GM10248 (cell line): ENCODE results near the gene DNAH1.
A peak's percentile ranks its signal among the peaks of the same experiment; 100 is the strongest.

Source experiments
- CTCF ChIA-PET: fragments of 300-600 bp; sonication (Branson Sonifier 250); formaldehyde crosslinking; extraction: SDS; loops from one replicate; lab custom pipeline; 2021; ENCODE audit warnings: antibody characterized with exemption; lab: Yijun Ruan, JAX
- POLR2A ChIA-PET: fragments of 350-650 bp; sonication (Branson Sonifier 250); formaldehyde crosslinking; extraction: SDS; loops from one replicate; lab custom pipeline; 2020; ENCODE audit warnings: antibody characterized with exemption; lab: Yijun Ruan, JAX
- DNase-seq: peaks from one replicate; pipeline ENCODE4 v3.0.0; 2012; ENCODE audit errors: extremely low spot score
- CTCF ChIP-seq: IDR thresholded peaks from 2 replicates; pipeline ENCODE4 v1.5.1; 2012; ENCODE audit warnings: mild to moderate bottlenecking, low read depth; ENCODE audit errors: extremely low read depth, missing control alignments, control extremely low read depth

Gene DNAH1

GRCh38 chr3:52299879-52300611, 16.1 kb upstream of the DNAH1 start:
- DNase-seq, result peak; percentile 63
- ChIA-PET POLR2A (interaction anchor here (1.0 kb wide), 1 partner anchor 13 kb away, joined by 3 read pairs; the partner anchor contains the start of gene GLYCTK), CTCF (interaction anchor here (0.7 to 18.3 kb wide), 10 partner anchors 8 to 149 kb away, joined by 3 to 290 read pairs (median 4); no protein-coding TSS in a partner anchor)
- TF ChIP-seq CTCF, result no peak

- ChIA-PET CTCF (no interaction called here), POLR2A (no interaction called here)
- DNase-seq, result no peak
- no peak for TF ChIP-seq CTCF
These were observed 13.5 kb upstream of the DNAH1 start for GRCh38 chr3:52302426-52303145.

- no peak for DNase-seq
- CTCF ChIA-PET, result interaction anchor here (2.2 kb wide), 1 partner anchor 35 kb away, joined by 5 read pairs; no protein-coding TSS in a partner anchor
These were observed 12.3 kb upstream of the DNAH1 start for GRCh38 chr3:52303811-52304210.

GRCh38 chr3:52305926-52306325, 10.2 kb upstream of the DNAH1 start:
- ChIA-PET POLR2A (no interaction called here), CTCF (interaction anchor here (0.8 to 1.2 kb wide), 3 partner anchors 9 to 122 kb away, joined by 3 read pairs; no protein-coding TSS in a partner anchor)
- TF ChIP-seq CTCF, result no peak
- DNase-seq, result no peak

More at GRCh38 chr3:52303811-52304210, 12.3 kb upstream of the DNAH1 start:
- POLR2A ChIA-PET, result no interaction called here
- TF ChIP-seq CTCF, result no peak

GRCh38 chr3:52306978-52307377, 9.1 kb upstream of the DNAH1 start:
- ChIA-PET POLR2A (no interaction called here), CTCF (interaction anchor here (0.9 to 1.9 kb wide), 8 partner anchors 11 to 67 kb away, joined by 3 to 8 read pairs (median 4); no protein-coding TSS in a partner anchor)
- DNase-seq, result no peak
- no peak for TF ChIP-seq CTCF

GRCh38 chr3:52308308-52308707, 7.8 kb upstream of the DNAH1 start:
- CTCF ChIA-PET, result interaction anchor here (1.0 to 1.9 kb wide), 5 partner anchors 14 to 76 kb away, joined by 3 to 6 read pairs (median 3); no protein-coding TSS in a partner anchor
- no peak for DNase-seq
- TF ChIP-seq CTCF, result no peak
- POLR2A ChIA-PET, result no interaction called here
